ENCODE results near the gene CNOT3. TPM values are rescaled to one million over a fixed set of nuclear protein-coding genes. Genes with fewer than 3 reads are reported as not detected.

Gene CNOT3
- total RNA-seq, 1 donor from 2014 or later: 17.7 TPM

DNA sequence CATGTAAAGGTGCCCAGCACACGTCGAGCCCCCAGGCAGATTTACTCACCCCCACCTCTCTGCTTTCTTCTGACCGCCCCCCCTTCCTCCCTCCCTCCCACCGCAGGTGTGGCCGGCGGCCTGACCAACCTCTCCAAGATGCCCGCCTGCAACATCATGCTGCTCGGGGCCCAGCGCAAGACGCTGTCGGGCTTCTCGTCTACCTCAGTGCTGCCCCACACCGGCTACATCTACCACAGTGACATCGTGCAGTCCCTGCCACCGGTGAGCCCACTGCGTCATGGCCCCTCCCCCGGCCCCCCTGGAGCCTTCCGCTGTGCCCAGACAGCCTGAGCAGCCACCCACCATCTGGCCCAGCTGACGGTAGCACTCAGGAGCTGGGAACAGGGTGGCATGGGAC lies 13.2 kb upstream of the CNOT3 start:
- Histone ChIP-seq H3K27me3 (no peaks in the 10 kb centered on the region), H3K27ac (no peak overlapping the region), H3K4me3 (no peak overlapping the region), H3K36me3 (peaks cover 0 to 95% of the 10 kb centered on the region in 2 donors), H3K4me1 (no peaks in the 10 kb centered on the region), H3K9me3 (no peaks in the 10 kb centered on the region)
- intact Hi-C loops (cut with DNase I): no loop called here
- no peak for DNase-seq (ENCODE audit: extremely low spot score in 2 of 2)
- TF ChIP-seq, protein P1, sequence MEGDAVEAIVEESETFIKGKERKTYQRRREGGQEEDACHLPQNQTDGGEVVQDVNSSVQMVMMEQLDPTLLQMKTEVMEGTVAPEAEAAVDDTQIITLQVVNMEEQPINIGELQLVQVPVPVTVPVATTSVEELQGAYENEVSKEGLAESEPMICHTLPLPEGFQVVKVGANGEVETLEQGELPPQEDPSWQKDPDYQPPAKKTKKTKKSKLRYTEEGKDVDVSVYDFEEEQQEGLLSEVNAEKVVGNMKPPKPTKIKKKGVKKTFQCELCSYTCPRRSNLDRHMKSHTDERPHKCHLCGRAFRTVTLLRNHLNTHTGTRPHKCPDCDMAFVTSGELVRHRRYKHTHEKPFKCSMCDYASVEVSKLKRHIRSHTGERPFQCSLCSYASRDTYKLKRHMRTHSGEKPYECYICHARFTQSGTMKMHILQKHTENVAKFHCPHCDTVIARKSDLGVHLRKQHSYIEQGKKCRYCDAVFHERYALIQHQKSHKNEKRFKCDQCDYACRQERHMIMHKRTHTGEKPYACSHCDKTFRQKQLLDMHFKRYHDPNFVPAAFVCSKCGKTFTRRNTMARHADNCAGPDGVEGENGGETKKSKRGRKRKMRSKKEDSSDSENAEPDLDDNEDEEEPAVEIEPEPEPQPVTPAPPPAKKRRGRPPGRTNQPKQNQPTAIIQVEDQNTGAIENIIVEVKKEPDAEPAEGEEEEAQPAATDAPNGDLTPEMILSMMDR (IDR thresholded peaks at IDR 0.05): no peak
- TF ChIP-seq POLR2A (IDR thresholded peaks at IDR 0.05): no peak
- TF ChIP-seq POLR2AphosphoS5 (IDR thresholded peaks at IDR 0.05; ENCODE audit: insufficient read depth in 1 of 2, low read depth in 1 of 2): no peak

DNA sequence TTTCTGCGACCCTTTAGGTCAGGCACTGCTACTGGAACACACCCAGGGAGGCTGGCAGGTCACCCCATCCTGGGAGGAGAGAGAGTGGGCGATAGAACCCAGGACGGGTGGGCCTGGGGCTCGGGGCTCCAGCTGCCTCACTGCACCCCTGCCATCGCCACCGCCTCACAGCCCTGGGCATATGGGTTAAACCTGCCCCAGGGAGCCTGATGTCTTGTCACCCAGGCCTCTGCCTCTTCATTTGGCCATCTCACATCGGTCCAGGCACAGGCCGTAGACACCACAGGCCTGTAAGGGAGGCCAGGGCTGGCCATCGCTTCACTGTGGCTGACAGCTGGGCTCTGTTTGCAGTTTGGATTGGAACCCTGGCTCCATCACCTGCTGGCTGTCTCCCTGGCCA lies 11.8 kb upstream of the CNOT3 start:
- Histone ChIP-seq H3K4me3 (no peak overlapping the region), H3K27ac (no peak overlapping the region), H3K9me3 (no peaks in the 10 kb centered on the region), H3K36me3 (peaks cover 0 to 88% of the 10 kb centered on the region in 2 donors), H3K27me3 (no peaks in the 10 kb centered on the region), H3K4me1 (no peaks in the 10 kb centered on the region)
- DNase-seq (ENCODE audit: extremely low spot score in 2 of 2): no peak
- intact Hi-C loops (cut with DNase I): no loop called here
- no peak for TF ChIP-seq POLR2AphosphoS5 (IDR thresholded peaks at IDR 0.05; ENCODE audit: insufficient read depth in 1 of 2, low read depth in 1 of 2)
- TF ChIP-seq POLR2A (IDR thresholded peaks at IDR 0.05): no peak
- TF ChIP-seq, protein P1 (IDR thresholded peaks at IDR 0.05): no peak

DNA sequence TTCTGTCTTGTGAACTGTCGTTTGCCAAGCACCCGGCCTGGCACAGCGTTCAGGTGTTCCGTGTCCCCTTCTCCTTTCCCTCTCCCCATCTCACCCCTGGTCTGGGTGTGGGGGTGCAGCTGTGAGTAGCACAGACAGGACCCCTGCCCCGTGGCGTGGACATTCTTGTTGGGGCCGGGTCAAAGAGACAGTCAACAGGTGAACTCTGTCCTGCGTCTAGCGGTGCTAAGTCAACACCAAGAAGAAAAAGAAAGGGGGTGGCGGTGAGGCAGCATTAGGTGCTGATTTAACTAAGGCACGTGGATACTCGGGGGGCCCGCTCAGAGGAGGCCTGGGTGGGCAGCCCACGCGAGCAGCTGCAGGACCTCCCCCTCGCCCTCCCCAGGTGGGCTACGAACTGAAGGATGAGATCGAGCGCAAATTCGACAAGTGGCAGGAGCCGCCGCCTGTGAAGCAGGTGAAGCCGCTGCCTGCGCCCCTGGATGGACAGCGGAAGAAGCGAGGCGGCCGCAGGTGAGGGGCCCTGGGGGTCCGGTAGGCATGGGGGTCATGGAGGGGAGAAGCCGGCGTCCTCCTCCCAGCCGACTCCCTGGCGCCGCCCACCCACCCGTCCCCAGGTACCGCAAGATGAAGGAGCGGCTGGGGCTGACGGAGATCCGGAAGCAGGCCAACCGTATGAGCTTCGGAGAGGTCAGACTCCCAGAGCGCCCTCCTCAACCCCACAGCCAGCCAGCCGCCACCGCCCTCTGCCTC lies 9.7 kb upstream of the CNOT3 start:
- Histone ChIP-seq H3K4me3 (no peak overlapping the region), H3K36me3 (peaks cover 0 to 71% of the 10 kb centered on the region in 2 donors)
- TF ChIP-seq, protein P1 (IDR thresholded peaks at IDR 0.05): no peak
- TF ChIP-seq POLR2AphosphoS5 (IDR thresholded peaks at IDR 0.05; ENCODE audit: insufficient read depth in 1 of 2, low read depth in 1 of 2) (no peak), POLR2A (IDR thresholded peaks at IDR 0.05) (no peak)

DNA sequence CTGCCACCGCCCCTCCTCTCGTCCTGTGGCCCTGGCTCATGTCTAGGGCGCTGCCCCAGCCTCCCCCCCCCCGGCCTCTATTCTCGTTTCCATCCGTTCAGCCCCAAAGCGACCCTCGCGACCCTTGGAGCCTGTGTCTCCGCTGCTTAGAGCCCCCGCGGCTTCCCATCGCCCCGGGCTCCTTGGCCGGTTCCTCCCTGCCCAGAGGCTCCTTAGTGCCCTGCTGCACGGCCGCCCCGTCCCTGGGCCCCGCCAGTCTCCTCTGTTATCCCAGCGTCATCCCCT lies 9.2 kb upstream of the CNOT3 start:
- Histone ChIP-seq H3K9me3 (no peaks in the 10 kb centered on the region), H3K27ac (no peak overlapping the region), H3K4me1 (no peaks in the 10 kb centered on the region), H3K36me3 (peaks cover 0 to 66% of the 10 kb centered on the region in 2 donors), H3K27me3 (no peaks in the 10 kb centered on the region), H3K4me3 (no peak overlapping the region)
- intact Hi-C loops (cut with DNase I): no loop called here
- TF ChIP-seq POLR2A (IDR thresholded peaks at IDR 0.05): no peak
- TF ChIP-seq POLR2AphosphoS5 (IDR thresholded peaks at IDR 0.05; ENCODE audit: insufficient read depth in 1 of 2, low read depth in 1 of 2): no peak
- TF ChIP-seq, protein P1 (IDR thresholded peaks at IDR 0.05): no peak
- DNase-seq (ENCODE audit: extremely low spot score in 2 of 2): no peak

More for the DNA sequence above, 9.7 kb upstream of the CNOT3 start:
- no peaks in the 10 kb centered on the region for H3K4me1 ChIP-seq
- no peak for DNase-seq (ENCODE audit: extremely low spot score in 2 of 2)
- no peaks in the 10 kb centered on the region for H3K9me3 ChIP-seq
- no peak overlapping the region for H3K27ac ChIP-seq
- H3K27me3 ChIP-seq: no peaks in the 10 kb centered on the region
- intact Hi-C loops (cut with DNase I): no loop called here

DNA sequence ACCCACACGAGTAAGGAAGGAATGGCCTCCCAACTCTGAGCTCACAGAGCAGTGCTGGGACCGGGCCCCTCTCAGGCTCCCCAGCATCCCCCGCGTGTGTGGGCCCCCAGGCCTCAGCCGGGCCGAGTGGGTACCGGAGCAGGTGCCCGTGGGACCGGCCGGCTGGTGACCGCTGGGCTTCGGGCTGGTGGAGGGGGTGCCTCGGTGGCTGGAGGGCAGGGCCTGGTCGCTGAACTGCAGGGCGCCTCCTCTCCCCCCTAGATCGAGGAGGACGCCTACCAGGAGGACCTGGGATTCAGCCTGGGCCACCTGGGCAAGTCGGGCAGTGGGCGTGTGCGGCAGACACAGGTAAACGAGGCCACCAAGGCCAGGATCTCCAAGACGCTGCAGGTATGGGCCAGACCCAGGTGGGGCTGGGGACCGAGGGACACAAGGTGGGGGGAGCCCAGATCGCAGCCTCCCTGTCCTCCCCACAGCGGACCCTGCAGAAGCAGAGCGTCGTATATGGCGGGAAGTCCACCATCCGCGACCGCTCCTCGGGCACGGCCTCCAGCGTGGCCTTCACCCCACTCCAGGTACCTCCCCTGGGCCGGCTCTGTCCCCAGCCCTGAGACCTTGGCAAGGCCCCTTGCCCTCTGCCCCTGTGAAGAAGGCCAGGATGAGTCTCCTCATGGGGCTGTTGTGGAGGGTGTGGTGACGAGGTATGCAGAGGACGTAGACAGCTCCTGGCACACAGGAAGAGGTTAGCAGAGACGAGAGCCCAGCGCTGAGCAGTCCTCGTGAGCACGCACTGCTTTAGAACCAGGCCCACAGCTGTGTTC lies 8.6 kb upstream of the CNOT3 start:
- H3K4me1 ChIP-seq: no peaks in the 10 kb centered on the region
- DNase-seq (ENCODE audit: extremely low spot score in 2 of 2): no peak
- no peaks in the 10 kb centered on the region for H3K27me3 ChIP-seq
- no peaks in the 10 kb centered on the region for H3K9me3 ChIP-seq
- intact Hi-C loops (cut with DNase I): no loop called here
- no peak overlapping the region for H3K27ac ChIP-seq
- no peak overlapping the region for H3K4me3 ChIP-seq
- peaks cover 0 to 60% of the 10 kb centered on the region in 2 donors for H3K36me3 ChIP-seq
- TF ChIP-seq POLR2AphosphoS5 (IDR thresholded peaks at IDR 0.05; ENCODE audit: insufficient read depth in 1 of 2, low read depth in 1 of 2) (no peak), POLR2A (IDR thresholded peaks at IDR 0.05) (no peak)
- TF ChIP-seq, protein P1 (IDR thresholded peaks at IDR 0.05): no peak

Data from vagina (tissue), 2 donors.